A673 (cell line): ENCODE data around the gene ELOVL6. TPM values are rescaled to one million over a fixed set of nuclear protein-coding genes. Genes with fewer than 3 reads are reported as not detected.
"Not testable (repeated sequence)": the region's sequence is repeated elsewhere in the genome, so short reads cannot be mapped to it uniquely, and the experiment has no call there.

ENCODE experiments used
- BruUV-seq: library from RNA; stranded (reverse); fragments of 400-500 nt; replicated peaks from 2 replicates; lab custom pipeline; 2021; lab: Mats Ljungman, UMichigan
- CTCF ChIA-PET: fragments of 300-600 bp; sonication (Branson Sonifier 250); formaldehyde crosslinking; loops from one replicate; lab custom pipeline; 2022; ENCODE audit warnings: antibody characterized with exemption; lab: Charles Lee
- POLR2A ChIA-PET: fragments of 300-600 bp; sonication (Branson Sonifier 250); formaldehyde crosslinking; loops from one replicate; lab custom pipeline; 2022; ENCODE audit warnings: antibody characterized with exemption; ENCODE audit not compliant: low non-redundant PET; lab: Charles Lee
- DNase-seq: peaks from one replicate; pipeline ENCODE4 v3.0.0-alpha.2; 2015; ENCODE audit warnings: low spot score
- H3K27ac ChIP-seq: fragments of 200-600 bp; sonication (generic); 2 replicates; pipeline ENCODE4 v1.5.1; 2016; ENCODE audit warnings: mixed run types, low read depth, mild to moderate bottlenecking, mixed read lengths, antibody characterized with exemption, low read length; ENCODE audit not compliant: poor library complexity, severe bottlenecking
- H3K27me3 ChIP-seq: fragments of 200-600 bp; sonication (generic); replicated peaks from 2 replicates; pipeline ENCODE4 v1.6.1; 2017; ENCODE audit warnings: mixed run types, low read depth, mild to moderate bottlenecking, mixed read lengths, antibody characterized with exemption, low read length; ENCODE audit not compliant: insufficient read depth, poor library complexity
- H3K36me3 ChIP-seq: fragments of 200-600 bp; sonication (generic); 2 replicates; pipeline ENCODE4 v1.6.1; 2016; ENCODE audit warnings: mixed run types, mild to moderate bottlenecking, mixed read lengths, antibody characterized with exemption, low read length; ENCODE audit not compliant: insufficient read depth, poor library complexity, severe bottlenecking
- H3K4me1 ChIP-seq: fragments of 200-600 bp; sonication (generic); 2 replicates; pipeline ENCODE4 v1.6.1; 2017; ENCODE audit warnings: mixed run types, mild to moderate bottlenecking, mixed read lengths, antibody characterized with exemption, low read length; ENCODE audit not compliant: insufficient read depth, poor library complexity, severe bottlenecking
- H3K4me3 ChIP-seq: fragments of 200-600 bp; sonication (generic); 2 replicates; pipeline ENCODE4 v1.5.1; 2016; ENCODE audit warnings: low read depth, mixed run types, mild to moderate bottlenecking, mixed read lengths, low read length; ENCODE audit not compliant: poor library complexity, severe bottlenecking
- H3K9me3 ChIP-seq: fragments of 200-600 bp; sonication (generic); 2 replicates; pipeline ENCODE4 v1.6.1; 2016; ENCODE audit warnings: mixed run types, low read depth, mild to moderate bottlenecking, mixed read lengths, antibody characterized with exemption, low read length; ENCODE audit not compliant: poor library complexity, severe bottlenecking
- EZH2 ChIP-seq: fragments of 200-600 bp; sonication (generic); IDR thresholded peaks from 2 replicates; pipeline ENCODE4 v1.6.1; 2017; ENCODE audit warnings: borderline replicate concordance, low read depth, mild to moderate bottlenecking, mixed read lengths, antibody characterized with exemption, low read length; ENCODE audit not compliant: poor library complexity, severe bottlenecking
- intact Hi-C: fragments of 100-400 bp; cut with micrococcal nuclease; formaldehyde crosslinking; loops from one replicate; pipeline ENCODE4 v1.10.0; 2022; ENCODE audit not compliant: unreplicated experiment
- total RNA-seq: library from RNA; stranded (reverse); gene quantifications from 2 replicates; pipeline ENCODE4 v1.2.3, GENCODE V29; 2021
- TF ChIP-seq, protein P1 (sequence below): fragments of 300-800, 200-600 bp; sonication (generic); conservative IDR thresholded peaks from 2 replicates; pipeline ENCODE4 v1.5.1; 2017; ENCODE audit warnings: low read depth, mild to moderate bottlenecking, antibody characterized with exemption, low read length, moderate library complexity, mixed read lengths

Gene ELOVL6
- total RNA-seq, 1 experiment from 2014 or later, result 50.0 TPM

DNA sequence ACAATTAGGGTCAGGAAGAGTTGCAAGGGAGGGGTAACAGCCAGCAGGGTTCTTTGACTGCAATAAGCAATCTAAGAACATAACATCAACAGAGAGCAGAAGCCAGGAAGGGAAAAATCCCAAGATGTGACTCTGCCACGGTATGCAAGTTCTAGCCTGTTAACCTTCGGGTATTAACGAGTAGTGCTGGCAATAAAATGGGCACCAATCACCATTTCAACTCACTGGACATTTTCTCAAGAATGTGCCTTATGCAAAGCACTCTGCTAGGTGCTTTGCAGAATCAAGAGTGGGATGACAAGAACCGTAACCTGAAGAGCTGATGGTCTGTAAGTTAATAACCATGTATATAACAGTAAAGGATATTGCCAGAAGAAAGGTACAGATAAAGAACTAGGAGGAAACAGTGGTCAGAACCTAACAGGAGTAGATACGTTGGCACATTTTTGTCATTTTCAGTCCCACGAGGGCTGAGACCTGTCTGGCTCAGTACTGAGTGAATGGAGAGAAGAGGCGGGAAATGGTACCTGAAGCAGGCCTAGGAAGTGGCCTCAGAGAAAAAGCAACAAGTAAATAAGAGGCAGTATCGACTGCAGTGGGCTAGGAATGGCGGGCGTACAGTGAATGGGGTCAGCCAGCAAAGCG, 2.7 kb downstream of the ELOVL6 start:
- BruUV-seq, result TSS peak; percentile 10
- H3K4me3 ChIP-seq, result peak overlapping the region; percentile 87
- no peaks in the 10 kb centered on the region for H3K27me3 ChIP-seq
- peak; percentile 38 for DNase-seq
- peaks cover 35% of the 10 kb centered on the region for H3K4me1 ChIP-seq
- no peak for TF ChIP-seq EZH2
- TF ChIP-seq, protein P1, sequence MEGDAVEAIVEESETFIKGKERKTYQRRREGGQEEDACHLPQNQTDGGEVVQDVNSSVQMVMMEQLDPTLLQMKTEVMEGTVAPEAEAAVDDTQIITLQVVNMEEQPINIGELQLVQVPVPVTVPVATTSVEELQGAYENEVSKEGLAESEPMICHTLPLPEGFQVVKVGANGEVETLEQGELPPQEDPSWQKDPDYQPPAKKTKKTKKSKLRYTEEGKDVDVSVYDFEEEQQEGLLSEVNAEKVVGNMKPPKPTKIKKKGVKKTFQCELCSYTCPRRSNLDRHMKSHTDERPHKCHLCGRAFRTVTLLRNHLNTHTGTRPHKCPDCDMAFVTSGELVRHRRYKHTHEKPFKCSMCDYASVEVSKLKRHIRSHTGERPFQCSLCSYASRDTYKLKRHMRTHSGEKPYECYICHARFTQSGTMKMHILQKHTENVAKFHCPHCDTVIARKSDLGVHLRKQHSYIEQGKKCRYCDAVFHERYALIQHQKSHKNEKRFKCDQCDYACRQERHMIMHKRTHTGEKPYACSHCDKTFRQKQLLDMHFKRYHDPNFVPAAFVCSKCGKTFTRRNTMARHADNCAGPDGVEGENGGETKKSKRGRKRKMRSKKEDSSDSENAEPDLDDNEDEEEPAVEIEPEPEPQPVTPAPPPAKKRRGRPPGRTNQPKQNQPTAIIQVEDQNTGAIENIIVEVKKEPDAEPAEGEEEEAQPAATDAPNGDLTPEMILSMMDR, result no peak
- POLR2A ChIA-PET, result no interaction called here
- H3K27ac ChIP-seq, result peak overlapping the region; percentile 97
- H3K36me3 ChIP-seq, result peaks cover 11% of the 10 kb centered on the region
- H3K9me3 ChIP-seq, result no peaks in the 10 kb centered on the region
- intact Hi-C loops, result loop anchor here (2.0 to 5.0 kb wide), 5 partner anchors 108 to 315 kb away; no protein-coding TSS in a partner anchor
- CTCF ChIA-PET, result no interaction called here

DNA sequence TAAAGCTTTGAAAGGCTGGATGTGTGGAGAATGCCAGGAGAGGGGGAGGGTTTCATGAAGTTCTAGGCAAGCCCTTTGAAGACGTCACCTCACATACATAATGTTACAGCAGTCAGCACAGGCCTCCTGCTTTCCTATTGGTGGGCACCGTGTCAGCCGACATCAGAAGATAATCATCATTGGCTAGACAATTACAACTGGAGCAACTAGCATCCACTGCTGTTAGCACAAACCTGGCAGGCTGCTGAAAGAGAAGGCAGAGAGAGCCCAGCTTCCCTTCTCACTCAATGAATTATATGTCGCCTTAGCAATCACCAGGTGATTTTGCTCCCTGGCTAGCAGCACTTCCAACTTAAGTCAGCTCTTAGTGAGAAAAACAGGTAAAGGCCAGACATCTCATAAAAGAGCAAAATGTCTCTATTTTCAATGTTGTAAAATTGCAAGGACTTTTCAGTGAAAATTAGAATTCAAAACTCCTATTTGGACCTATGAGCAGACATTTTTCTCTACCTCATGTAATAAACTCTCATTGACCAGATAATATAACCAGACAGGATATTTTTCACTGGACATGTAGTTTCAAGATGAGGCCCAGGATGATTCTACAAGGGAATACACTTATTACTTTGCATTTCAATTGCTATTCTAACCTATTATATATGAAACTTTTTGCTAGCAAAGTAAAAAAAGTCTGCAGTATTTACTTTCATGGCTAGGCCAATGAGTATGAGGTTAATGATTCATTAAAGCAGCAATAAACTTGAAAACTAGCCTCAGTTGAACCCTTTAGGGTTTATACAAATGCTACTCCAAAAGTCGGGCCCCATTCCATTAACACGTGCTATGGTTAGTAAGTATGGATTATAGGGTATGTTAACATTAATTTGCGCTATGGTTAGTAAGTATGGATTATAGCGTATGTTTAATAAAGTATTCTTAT, 4.3 kb downstream of the ELOVL6 start:
- ChIA-PET POLR2A (no interaction called here), CTCF (no interaction called here)
- no peak for TF ChIP-seq EZH2
- TF ChIP-seq, protein P1, result no peak
- Histone ChIP-seq H3K9me3 (no peaks in the 10 kb centered on the region), H3K4me1 (peaks cover 35% of the 10 kb centered on the region), H3K27me3 (no peaks in the 10 kb centered on the region), H3K36me3 (peaks cover 11% of the 10 kb centered on the region), H3K27ac (peak overlapping the region; percentile 97), H3K4me3 (no peak overlapping the region)
- intact Hi-C loops, result no loop called here
- DNase-seq, result peak; percentile 98
- BruUV-seq, result TSS peak; percentile 98

DNA sequence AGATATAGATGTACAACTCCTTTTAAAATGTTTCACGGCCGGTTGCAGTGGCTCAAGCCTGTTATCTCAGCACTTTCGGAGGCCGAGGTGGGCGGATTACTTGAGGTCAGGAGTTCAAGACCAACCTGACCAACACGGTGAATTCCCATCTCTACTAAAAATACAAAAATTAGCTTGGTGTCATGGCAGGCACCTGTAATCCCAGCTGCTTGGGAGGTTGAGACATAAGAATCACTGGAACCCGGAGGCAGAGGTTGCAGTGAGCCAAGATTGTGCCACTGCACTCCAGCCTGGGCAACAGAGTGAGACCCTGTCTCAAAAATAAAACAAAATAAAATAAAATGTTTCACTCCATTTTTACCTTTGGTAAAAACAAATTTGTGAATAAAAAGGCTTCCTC, 5.1 kb downstream of the ELOVL6 start:
- CTCF ChIA-PET, H3K4me3 ChIP-seq, H3K27me3 ChIP-seq, intact Hi-C loops, DNase-seq, H3K9me3 ChIP-seq, POLR2A ChIA-PET: not testable (repeated sequence)
- Histone ChIP-seq H3K4me1 (peaks cover 35% of the 10 kb centered on the region), H3K27ac (peak overlapping the region; percentile 97), H3K36me3 (peaks cover 11% of the 10 kb centered on the region)
- TSS peak; percentile 52 for BruUV-seq
